HepG2 (cell line): ENCODE measurements around the gene ATOH7. TPM values are rescaled to one million over a fixed set of nuclear protein-coding genes. Genes with fewer than 3 reads are reported as not detected.

Experiments used
- ATF2 ChIP-seq: sonication (generic); formaldehyde crosslinking; IDR thresholded peaks from 2 replicates; pipeline ENCODE4 v1.4.0; 2020; ENCODE audit warnings: missing genetic modification reagents
- BCL3 ChIP-seq: sonication (generic); formaldehyde crosslinking; IDR thresholded peaks from 2 replicates; pipeline ENCODE4 v1.5.1; 2020; ENCODE audit warnings: mild to moderate bottlenecking, missing genetic modification reagents, moderate library complexity
- BHLHE40 ChIP-seq: IDR thresholded peaks from 2 replicates; pipeline ENCODE4 v1.6.1; 2011; ENCODE audit warnings: low read length, improper control_type of control experiment
- ERF ChIP-seq: IDR thresholded peaks from 2 replicates; pipeline ENCODE4 v1.6.1; 2018; ENCODE audit warnings: missing biosample characterization, missing genetic modification reagents
- FOXA3 ChIP-seq: IDR thresholded peaks from 2 replicates; pipeline ENCODE4 v1.6.1; 2016; ENCODE audit warnings: missing genetic modification reagents, missing compliant biosample characterization
- GABPB1 ChIP-seq: IDR thresholded peaks from 2 replicates; pipeline ENCODE4 v1.6.1; 2016; ENCODE audit warnings: mild to moderate bottlenecking, missing genetic modification reagents, moderate library complexity, missing compliant biosample characterization
- IKZF4 ChIP-seq: sonication (generic); formaldehyde crosslinking; IDR thresholded peaks from 2 replicates; pipeline ENCODE4 v1.5.1; 2020; ENCODE audit warnings: borderline replicate concordance, mild to moderate bottlenecking, low read depth, missing genetic modification reagents; ENCODE audit errors: not compliant biosample characterization
- KLF16 ChIP-seq, 2 experiments: sonication (generic) in 1 of 2; formaldehyde crosslinking in 1 of 2; IDR thresholded peaks; 2 replicates each; pipeline versions ENCODE4 v1.6.1 to v1.8.0; 2016 to 2023; ENCODE audit warnings: missing genetic modification reagents in 2 of 2, missing compliant biosample characterization in 1 of 2
- PHF21A ChIP-seq: sonication (generic); formaldehyde crosslinking; IDR thresholded peaks from 2 replicates; pipeline ENCODE4 v1.5.0; 2020; ENCODE audit warnings: mild to moderate bottlenecking, missing genetic modification reagents
- RFXANK ChIP-seq: IDR thresholded peaks from 2 replicates; pipeline ENCODE4 v1.6.1; 2016
- SPEN ChIP-seq: sonication (generic); formaldehyde crosslinking; IDR thresholded peaks from 2 replicates; pipeline ENCODE4 v1.5.1; 2020; ENCODE audit warnings: low read depth, mild to moderate bottlenecking, missing genetic modification reagents
- ZBTB2 ChIP-seq: sonication (generic); formaldehyde crosslinking; IDR thresholded peaks from 2 replicates; pipeline ENCODE4 v1.8.0; 2022; ENCODE audit warnings: low read depth, missing genetic modification reagents
- ZBTB7A ChIP-seq: sonication (generic); formaldehyde crosslinking; IDR thresholded peaks from 2 replicates; pipeline ENCODE4 v1.8.0; 2022; ENCODE audit warnings: mild to moderate bottlenecking, missing genetic modification reagents
- ZNF143 ChIP-seq: sonication (generic); formaldehyde crosslinking; IDR thresholded peaks from 2 replicates; pipeline ENCODE4 v1.4.0; 2020; ENCODE audit warnings: missing genetic modification reagents
- ZNF160 ChIP-seq: sonication (generic); formaldehyde crosslinking; IDR thresholded peaks from 2 replicates; pipeline ENCODE4 v1.8.0; 2022; ENCODE audit warnings: mild to moderate bottlenecking, inconsistent platforms, missing genetic modification reagents
- ZNF451 ChIP-seq: sonication (generic); formaldehyde crosslinking; IDR thresholded peaks from 2 replicates; pipeline ENCODE4 v1.5.0; 2020; ENCODE audit warnings: mild to moderate bottlenecking, missing genetic modification reagents
- ZNF670 ChIP-seq: sonication (generic); formaldehyde crosslinking; IDR thresholded peaks from 2 replicates; pipeline ENCODE4 v1.8.0; 2022; ENCODE audit warnings: mild to moderate bottlenecking, missing genetic modification reagents, borderline replicate concordance
- ZNF766 ChIP-seq: sonication (generic); formaldehyde crosslinking; IDR thresholded peaks from 2 replicates; pipeline ENCODE4 v1.5.0; 2020; ENCODE audit warnings: missing genetic modification reagents, borderline replicate concordance
- ZNF768 ChIP-seq: sonication (generic); formaldehyde crosslinking; IDR thresholded peaks from 2 replicates; pipeline ENCODE4 v1.4.0; 2020; ENCODE audit warnings: missing genetic modification reagents
- polyA plus RNA-seq, 8 experiments: library from polyadenylated mRNA; depleted of rRNA in 3 of 8; stranded (reverse) in 7 of 8; unstranded in 1 of 8; fragments of >200 nt; fragmentation: Illumina TruSeq in 4 of 8; extraction: Trizol in 4 of 8; gene quantifications; 2 replicates each; pipeline versions ENCODE4 v1.2.1 to v1.2.3, GENCODE V29; 2011 to 2016; ENCODE audit warnings: low read depth in 4 of 8, missing spikeins in 1 of 8, mixed read lengths in 1 of 8; ENCODE audit not compliant: insufficient read depth in 1 of 8
- total RNA-seq, 5 experiments: library from RNA; depleted of rRNA; stranded (reverse); fragments of >200 nt; fragmentation: Illumina TruSeq; extraction: Trizol; gene quantifications; 2 replicates each; pipeline ENCODE4 v1.2.3, GENCODE V29; 2016; ENCODE audit warnings: low read depth in 1 of 5
- TF ChIP-seq, protein P1 (sequence below): sonication (generic); formaldehyde crosslinking; IDR thresholded peaks from 2 replicates; pipeline ENCODE4 v1.5.1; 2020; ENCODE audit warnings: missing genetic modification reagents, mild to moderate bottlenecking, borderline replicate concordance
- TF ChIP-seq, protein P2 (sequence below): sonication (generic); formaldehyde crosslinking; IDR thresholded peaks from 2 replicates; pipeline ENCODE4 v1.4.0; 2020; ENCODE audit warnings: missing genetic modification reagents; ENCODE audit errors: not compliant biosample characterization

ATOH7 gene
- total and polyA plus RNA-seq, 2 of the 13 experiments (the other 11 are each of a cell fraction or from before 2014, with no cell fraction given): 0.07 to 0.11 TPM

- TF ChIP-seq, protein P1, sequence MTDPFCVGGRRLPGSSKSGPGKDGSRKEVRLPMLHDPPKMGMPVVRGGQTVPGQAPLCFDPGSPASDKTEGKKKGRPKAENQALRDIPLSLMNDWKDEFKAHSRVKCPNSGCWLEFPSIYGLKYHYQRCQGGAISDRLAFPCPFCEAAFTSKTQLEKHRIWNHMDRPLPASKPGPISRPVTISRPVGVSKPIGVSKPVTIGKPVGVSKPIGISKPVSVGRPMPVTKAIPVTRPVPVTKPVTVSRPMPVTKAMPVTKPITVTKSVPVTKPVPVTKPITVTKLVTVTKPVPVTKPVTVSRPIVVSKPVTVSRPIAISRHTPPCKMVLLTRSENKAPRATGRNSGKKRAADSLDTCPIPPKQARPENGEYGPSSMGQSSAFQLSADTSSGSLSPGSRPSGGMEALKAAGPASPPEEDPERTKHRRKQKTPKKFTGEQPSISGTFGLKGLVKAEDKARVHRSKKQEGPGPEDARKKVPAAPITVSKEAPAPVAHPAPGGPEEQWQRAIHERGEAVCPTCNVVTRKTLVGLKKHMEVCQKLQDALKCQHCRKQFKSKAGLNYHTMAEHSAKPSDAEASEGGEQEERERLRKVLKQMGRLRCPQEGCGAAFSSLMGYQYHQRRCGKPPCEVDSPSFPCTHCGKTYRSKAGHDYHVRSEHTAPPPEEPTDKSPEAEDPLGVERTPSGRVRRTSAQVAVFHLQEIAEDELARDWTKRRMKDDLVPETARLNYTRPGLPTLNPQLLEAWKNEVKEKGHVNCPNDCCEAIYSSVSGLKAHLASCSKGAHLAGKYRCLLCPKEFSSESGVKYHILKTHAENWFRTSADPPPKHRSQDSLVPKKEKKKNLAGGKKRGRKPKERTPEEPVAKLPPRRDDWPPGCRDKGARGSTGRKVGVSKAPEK (CRISPR knock-in tag): peak; percentile 67; the same call in 1 of the 2 replicates
- TF ChIP-seq, protein P2, sequence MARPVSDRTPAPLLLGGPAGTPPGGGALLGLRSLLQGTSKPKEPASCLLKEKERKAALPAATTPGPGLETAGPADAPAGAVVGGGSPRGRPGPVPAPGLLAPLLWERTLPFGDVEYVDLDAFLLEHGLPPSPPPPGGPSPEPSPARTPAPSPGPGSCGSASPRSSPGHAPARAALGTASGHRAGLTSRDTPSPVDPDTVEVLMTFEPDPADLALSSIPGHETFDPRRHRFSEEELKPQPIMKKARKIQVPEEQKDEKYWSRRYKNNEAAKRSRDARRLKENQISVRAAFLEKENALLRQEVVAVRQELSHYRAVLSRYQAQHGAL (CRISPR knock-in tag): peak; percentile 88
- TF ChIP-seq ZNF160: 0 out of 2 replicates have a peak, but pooled peaks have one; percentile 48
- TF ChIP-seq ZBTB7A: peak; percentile 76; the same call in 1 of the 2 replicates
- TF ChIP-seq ERF (CRISPR knock-in tag): 0 out of 2 replicates have a peak, but pooled peaks have one; percentile 39
- 0 out of 2 replicates have a peak, but pooled peaks have one; percentile 60 for TF ChIP-seq BHLHE40
- TF ChIP-seq IKZF4 (CRISPR knock-in tag): no peak
- TF ChIP-seq ZNF451 (CRISPR knock-in tag): peak; percentile 52; the same call in 1 of the 2 replicates
- TF ChIP-seq FOXA3: 0 out of 2 replicates have a peak, but pooled peaks have one; percentile 7
- TF ChIP-seq ZNF143: 0 out of 2 replicates have a peak, but pooled peaks have one; percentile 15
- TF ChIP-seq ZNF766 (CRISPR knock-in tag): peak; percentile 77; the same call in 1 of the 2 replicates
- no peak for TF ChIP-seq KLF16 (CRISPR knock-in tag; IDR thresholded peaks at IDR 0.05)
- no peak for TF ChIP-seq ATF2
- TF ChIP-seq PHF21A (CRISPR knock-in tag): peak; percentile 42; the same call in 1 of the 2 replicates
- no peak for TF ChIP-seq RFXANK (CRISPR knock-in tag)
- TF ChIP-seq SPEN: 0 out of 2 replicates have a peak, but pooled peaks have one; percentile 20
- TF ChIP-seq ZBTB2 (CRISPR knock-in tag): no peak
- no peak for TF ChIP-seq BCL3 (CRISPR knock-in tag)
- TF ChIP-seq GABPB1 (CRISPR knock-in tag): peak; percentile 40; the same call in 1 of the 2 replicates
- peak; percentile 39; the same call in 1 of the 2 replicates for TF ChIP-seq ZNF768 (CRISPR knock-in tag)
- no peak; the same call in 1 of the 2 replicates for TF ChIP-seq ZNF670 (CRISPR knock-in tag)
Observed at GRCh38 chr10:68231106-68231816, 652 bp downstream of the ATOH7 start (continued).
